ENCODE results near the gene NRIP2. TPM values are rescaled to one million over a fixed set of nuclear protein-coding genes. Genes with fewer than 3 reads are reported as not detected.

NRIP2 gene
- total RNA-seq, 2 experiments from 2014 or later: not detected

- no peaks in the 10 kb centered on the region for H3K9me3 ChIP-seq (ENCODE audit: low read length)
- peak overlapping the region; percentile 76 for H3K4me3 ChIP-seq (ENCODE audit: low read depth, low read length, poor library complexity, severe bottlenecking)
- ChIA-PET POLR2A (interaction anchor here (0.6 to 1.8 kb wide), 5 partner anchors 9 to 1676 kb away, joined by 3 to 9 read pairs (median 3); partner anchors contain the start of gene TULP3), CTCF (ENCODE audit: unreplicated experiment) (no interaction called here)
- no peaks in the 10 kb centered on the region for H4K20me1 ChIP-seq (ENCODE audit: insufficient read depth, low read length)
- DNase-seq (ENCODE audit: low spot score): peak; percentile 54
- peaks cover 29% of the 10 kb centered on the region for H3K4me1 ChIP-seq (ENCODE audit: insufficient read depth, low read length, poor library complexity, severe bottlenecking)
- intact Hi-C loops (cut with micrococcal nuclease; ENCODE audit: unreplicated experiment): loop anchor here (1.0 to 2.0 kb wide), 2 partner anchors 12 to 65 kb away; partner anchors contain the start of genes ITFG2 and TULP3
- TF ChIP-seq CTCF (conservative IDR thresholded peaks at IDR 0.05; ENCODE audit: low read length): peak; percentile 52; the same call in 1 of the 2 replicates
- no peak for TF ChIP-seq EZH2phosphoT487 (IDR thresholded peaks at IDR 0.05; ENCODE audit: borderline replicate concordance, low read depth, low read length)
- H3K36me3 ChIP-seq (ENCODE audit: insufficient read depth, low read length): peaks cover 60% of the 10 kb centered on the region
- no peak overlapping the region for H2AFZ ChIP-seq (ENCODE audit: low read length)
- peak overlapping the region; percentile 96 for H3K4me2 ChIP-seq (ENCODE audit: low read length)
- H3K27ac ChIP-seq (ENCODE audit: low read depth, low read length, poor library complexity, severe bottlenecking): peak overlapping the region; percentile 76
- no peaks in the 10 kb centered on the region for H3K9me2 ChIP-seq (ENCODE audit: insufficient read depth, low read length)
- no TSS peak for BruUV-seq (replicated peaks)
- peaks cover 90% of the 10 kb centered on the region for H3K79me2 ChIP-seq (ENCODE audit: insufficient read depth, low read depth, low read length)
Measured at GRCh38 chr12:2877953-2878732, 43.3 kb upstream of the NRIP2 start.

DNA sequence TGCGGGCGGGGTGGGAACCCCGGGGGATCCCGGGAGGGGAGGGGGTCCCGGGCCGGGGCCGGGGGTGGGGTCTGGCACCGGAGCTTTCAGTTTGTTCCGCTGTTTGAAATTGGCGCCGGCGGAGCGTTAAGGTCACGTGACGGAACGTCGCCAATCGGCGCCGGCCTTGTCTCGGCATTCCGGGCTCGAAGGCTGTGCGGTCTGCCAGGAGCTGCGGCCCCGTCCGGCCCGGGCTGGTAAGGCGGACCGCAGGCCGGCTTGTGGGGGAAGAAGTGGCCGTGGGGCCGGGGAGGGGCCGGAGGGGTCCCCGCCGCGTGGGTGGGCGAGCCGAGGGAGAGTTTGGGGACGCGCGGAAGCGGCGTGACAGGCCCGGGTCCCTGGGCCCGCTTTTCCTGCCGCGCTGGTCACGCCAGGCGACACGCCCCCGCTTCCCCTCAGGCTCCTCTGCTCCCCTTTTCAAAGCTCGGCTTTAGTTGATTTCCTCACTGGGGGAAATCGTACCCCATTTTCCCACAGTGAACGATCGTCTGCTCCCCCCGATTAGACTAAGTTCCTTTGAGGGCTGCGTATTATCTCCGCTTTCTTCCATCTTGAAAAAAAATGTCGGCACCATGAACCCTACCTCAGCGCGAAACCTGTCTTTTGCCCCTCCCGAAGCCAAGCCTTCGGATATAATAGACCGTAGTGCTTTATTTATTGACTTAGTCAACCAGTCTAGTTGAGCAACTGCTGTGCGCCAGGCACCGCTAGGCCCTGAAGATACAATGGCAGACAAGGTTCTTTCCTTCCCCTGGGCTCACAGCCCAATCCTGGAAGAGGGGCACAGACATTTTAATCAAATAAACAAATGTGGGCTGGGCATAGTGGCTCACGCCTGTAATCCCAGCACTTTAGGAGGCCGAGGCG is 42.5 kb upstream of the NRIP2 start, which contains the start of the genes FOXM1 and RHNO1:
Gene FOXM1, minus strand, starts transcription at position 128 of the 906 bp plus-strand sequence. CDS start 2,696 bp downstream, outside the sequence.
Gene RHNO1, plus strand, starts transcription at position 177 of the 906 bp plus-strand sequence. CDS start 8,144 bp downstream, outside the sequence.
- CTCF ChIA-PET (ENCODE audit: unreplicated experiment): no interaction called here
- BruUV-seq (replicated peaks): TSS peak; percentile 87
- Histone ChIP-seq H3K79me2 (ENCODE audit: insufficient read depth, low read depth, low read length) (peaks cover 88% of the 10 kb centered on the region), H3K9me2 (ENCODE audit: insufficient read depth, low read length) (no peaks in the 10 kb centered on the region), H4K20me1 (ENCODE audit: insufficient read depth, low read length) (no peaks in the 10 kb centered on the region), H2AFZ (ENCODE audit: low read length) (peak within 1 kb of the TSS; percentile 51), H3K4me1 (ENCODE audit: insufficient read depth, low read length, poor library complexity, severe bottlenecking) (peaks cover 29% of the 10 kb centered on the region), H3K9me3 (ENCODE audit: low read length) (no peaks in the 10 kb centered on the region), H3K4me2 (ENCODE audit: low read length) (peak within 1 kb of the TSS; percentile 96), H3K36me3 (ENCODE audit: insufficient read depth, low read length) (peaks cover 62% of the 10 kb centered on the region), H3K27ac (ENCODE audit: low read depth, low read length, poor library complexity, severe bottlenecking) (peak within 1 kb of the TSS; percentile 76), H3K4me3 (ENCODE audit: low read depth, low read length, poor library complexity, severe bottlenecking) (peak within 1 kb of the TSS; percentile 76)
- peak; percentile 90 for DNase-seq (ENCODE audit: low spot score)
- POLR2A ChIA-PET: interaction anchor here (0.6 to 1.8 kb wide), 3 partner anchors 13 to 86 kb away, joined by 3 to 9 read pairs (median 5); partner anchors contain the start of gene TULP3
- no peak for TF ChIP-seq CTCF (conservative IDR thresholded peaks at IDR 0.05; ENCODE audit: low read length)
- no peak for TF ChIP-seq EZH2phosphoT487 (IDR thresholded peaks at IDR 0.05; ENCODE audit: borderline replicate concordance, low read depth, low read length)
- intact Hi-C loops (cut with micrococcal nuclease; ENCODE audit: unreplicated experiment): loop anchor here (2.0 kb wide), 1 partner anchor 64 kb away; the partner anchor contains the start of gene ITFG2
